GM10248 (cell line): ENCODE measurements around the gene SULT1A1.

Experiments
- CTCF ChIA-PET: fragments of 300-600 bp; sonication (Branson Sonifier 250); formaldehyde crosslinking; extraction: SDS; loops from one replicate; lab custom pipeline; 2021; ENCODE audit warnings: antibody characterized with exemption; lab: Yijun Ruan, JAX
- POLR2A ChIA-PET: fragments of 350-650 bp; sonication (Branson Sonifier 250); formaldehyde crosslinking; extraction: SDS; loops from one replicate; lab custom pipeline; 2020; ENCODE audit warnings: antibody characterized with exemption; lab: Yijun Ruan, JAX
- DNase-seq: peaks from one replicate; pipeline ENCODE4 v3.0.0; 2012; ENCODE audit errors: extremely low spot score
- TF ChIP-seq, protein P1 (sequence below): IDR thresholded peaks from 2 replicates; pipeline ENCODE4 v1.5.1; 2012; ENCODE audit warnings: mild to moderate bottlenecking, low read depth; ENCODE audit errors: extremely low read depth, missing control alignments, control extremely low read depth

Gene SULT1A1

GRCh38 chr16:28591355-28591754 is 18.5 kb downstream of the SULT1A1 start:
- POLR2A ChIA-PET, result no interaction called here

DNA sequence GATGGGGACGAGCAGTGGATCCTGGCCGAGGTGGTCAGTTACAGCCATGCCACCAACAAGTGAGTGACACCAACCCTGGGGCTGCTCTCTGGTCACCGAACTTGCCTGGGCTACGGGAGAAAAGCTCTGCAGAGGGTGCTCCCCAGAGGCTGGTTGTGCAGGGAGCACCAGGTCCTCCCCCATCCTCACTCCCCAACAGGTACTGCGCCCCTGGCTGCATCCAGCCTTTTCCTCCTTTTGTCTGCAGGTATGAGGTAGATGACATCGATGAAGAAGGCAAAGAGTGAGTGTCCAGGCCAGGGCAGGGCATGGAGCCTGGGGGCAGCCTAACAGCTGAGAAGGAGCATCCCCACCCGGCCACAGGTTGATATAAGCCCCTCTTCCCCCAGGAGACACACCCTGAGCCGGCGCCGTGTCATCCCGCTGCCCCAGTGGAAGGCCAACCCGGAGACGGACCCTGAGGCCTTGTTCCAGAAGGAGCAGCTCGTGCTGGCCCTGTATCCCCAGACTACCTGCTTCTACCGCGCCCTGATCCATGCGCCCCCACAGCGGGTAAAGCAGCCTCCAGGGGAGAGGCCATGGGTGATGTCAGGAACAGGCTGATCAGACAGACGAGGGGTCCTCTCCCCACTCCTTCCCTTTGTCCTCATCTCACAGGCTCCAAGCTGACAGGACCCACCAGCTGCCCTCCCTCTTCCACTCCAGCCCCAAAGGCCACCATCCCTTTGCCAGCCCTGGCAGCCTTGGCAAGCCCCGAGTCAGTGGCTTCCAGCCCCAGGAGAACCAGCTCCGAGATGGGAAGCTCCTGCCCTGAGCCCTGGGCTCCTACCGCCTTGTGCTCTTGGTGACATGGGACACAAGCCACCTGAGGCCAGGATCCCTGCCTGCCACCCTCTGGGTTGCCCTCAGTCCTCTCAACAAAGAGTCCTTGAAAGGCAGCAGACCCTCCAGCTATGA is 19.2 kb downstream of the SULT1A1 start:
- ChIA-PET CTCF (no interaction called here), POLR2A (no interaction called here)
- no peak for DNase-seq
- TF ChIP-seq, protein P1, sequence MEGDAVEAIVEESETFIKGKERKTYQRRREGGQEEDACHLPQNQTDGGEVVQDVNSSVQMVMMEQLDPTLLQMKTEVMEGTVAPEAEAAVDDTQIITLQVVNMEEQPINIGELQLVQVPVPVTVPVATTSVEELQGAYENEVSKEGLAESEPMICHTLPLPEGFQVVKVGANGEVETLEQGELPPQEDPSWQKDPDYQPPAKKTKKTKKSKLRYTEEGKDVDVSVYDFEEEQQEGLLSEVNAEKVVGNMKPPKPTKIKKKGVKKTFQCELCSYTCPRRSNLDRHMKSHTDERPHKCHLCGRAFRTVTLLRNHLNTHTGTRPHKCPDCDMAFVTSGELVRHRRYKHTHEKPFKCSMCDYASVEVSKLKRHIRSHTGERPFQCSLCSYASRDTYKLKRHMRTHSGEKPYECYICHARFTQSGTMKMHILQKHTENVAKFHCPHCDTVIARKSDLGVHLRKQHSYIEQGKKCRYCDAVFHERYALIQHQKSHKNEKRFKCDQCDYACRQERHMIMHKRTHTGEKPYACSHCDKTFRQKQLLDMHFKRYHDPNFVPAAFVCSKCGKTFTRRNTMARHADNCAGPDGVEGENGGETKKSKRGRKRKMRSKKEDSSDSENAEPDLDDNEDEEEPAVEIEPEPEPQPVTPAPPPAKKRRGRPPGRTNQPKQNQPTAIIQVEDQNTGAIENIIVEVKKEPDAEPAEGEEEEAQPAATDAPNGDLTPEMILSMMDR, result no peak

More at GRCh38 chr16:28591355-28591754, 18.5 kb downstream of the SULT1A1 start:
- no peak for DNase-seq
- TF ChIP-seq, protein P1, result no peak
- CTCF ChIA-PET, result no interaction called here

- TF ChIP-seq, protein P1, result no peak
- no peak for DNase-seq
- ChIA-PET POLR2A (no interaction called here), CTCF (no interaction called here)
These were observed 19.9 kb downstream of the SULT1A1 start for GRCh38 chr16:28589930-28590329.

- TF ChIP-seq, protein P1, result no peak
- CTCF ChIA-PET, result no interaction called here
- POLR2A ChIA-PET, result no interaction called here
- no peak for DNase-seq
These were observed 20.8 kb downstream of the SULT1A1 start for GRCh38 chr16:28589069-28589468.

DNA sequence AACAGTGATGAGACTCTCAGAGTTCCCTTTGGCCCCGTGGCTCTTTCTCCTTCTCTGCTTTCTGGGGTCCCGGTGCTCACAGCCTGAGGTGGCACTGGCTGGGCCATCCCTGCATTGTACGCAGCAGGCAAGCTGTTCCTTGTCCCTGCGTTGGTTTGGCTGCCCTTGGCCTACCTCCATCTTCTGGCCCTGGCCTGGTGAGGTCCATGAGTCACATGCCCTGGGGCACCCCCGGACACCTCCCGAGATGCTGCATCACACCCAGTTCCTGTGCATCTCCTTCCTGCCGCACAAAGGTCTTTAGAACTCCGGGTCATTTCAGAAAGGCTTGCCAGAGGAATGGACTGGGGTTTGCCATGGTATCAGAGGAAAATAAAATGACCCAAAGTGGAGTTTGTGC is 22.5 kb downstream of the SULT1A1 start:
- ChIA-PET CTCF (no interaction called here), POLR2A (no interaction called here)
- TF ChIP-seq, protein P1, result no peak
- DNase-seq, result no peak

DNA sequence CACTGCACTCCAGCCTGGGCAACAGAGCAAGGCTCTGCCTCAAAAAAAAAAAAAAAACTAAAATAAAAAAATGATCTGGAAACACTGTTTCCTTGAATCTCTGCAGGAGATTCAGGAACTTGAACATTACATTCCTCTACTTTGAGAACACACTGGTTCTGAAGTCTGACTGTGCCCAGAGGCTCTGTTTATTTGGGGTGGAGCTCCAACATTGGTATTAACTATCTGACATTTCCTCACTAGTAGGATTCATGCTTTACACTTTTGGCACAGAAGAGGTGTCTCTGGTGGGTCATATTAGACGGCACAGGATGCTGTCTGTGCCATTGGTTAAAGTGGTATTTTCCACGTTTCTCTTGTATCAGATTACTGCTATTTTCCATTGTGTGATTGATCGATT is 23.4 kb downstream of the SULT1A1 start:
- ChIA-PET CTCF (no interaction called here), POLR2A (no interaction called here)
- DNase-seq, result no peak
- TF ChIP-seq, protein P1, result no peak
